Ureter (tissue), 1 donor: Measurements from ENCODE around the gene HOXA10. TPM values are rescaled to one million over a fixed set of nuclear protein-coding genes. Genes with fewer than 3 reads are reported as not detected.
A peak's percentile ranks its signal among the peaks of the same experiment; 100 is the strongest.

Experiments used
- DNase-seq: peaks from one replicate; pipeline ENCODE4 v3.0.0-alpha.2; 2020; ENCODE audit warnings: low spot score
- total RNA-seq: library from RNA; stranded (reverse); gene quantifications from one replicate; pipeline ENCODE4 v1.2.4, GENCODE V29; 2023
- donor health status: DM: yes; HTN: yes; CAD: no.

Gene HOXA10
- total RNA-seq, 1 donor from 2014 or later = 15.3 TPM

DNA sequence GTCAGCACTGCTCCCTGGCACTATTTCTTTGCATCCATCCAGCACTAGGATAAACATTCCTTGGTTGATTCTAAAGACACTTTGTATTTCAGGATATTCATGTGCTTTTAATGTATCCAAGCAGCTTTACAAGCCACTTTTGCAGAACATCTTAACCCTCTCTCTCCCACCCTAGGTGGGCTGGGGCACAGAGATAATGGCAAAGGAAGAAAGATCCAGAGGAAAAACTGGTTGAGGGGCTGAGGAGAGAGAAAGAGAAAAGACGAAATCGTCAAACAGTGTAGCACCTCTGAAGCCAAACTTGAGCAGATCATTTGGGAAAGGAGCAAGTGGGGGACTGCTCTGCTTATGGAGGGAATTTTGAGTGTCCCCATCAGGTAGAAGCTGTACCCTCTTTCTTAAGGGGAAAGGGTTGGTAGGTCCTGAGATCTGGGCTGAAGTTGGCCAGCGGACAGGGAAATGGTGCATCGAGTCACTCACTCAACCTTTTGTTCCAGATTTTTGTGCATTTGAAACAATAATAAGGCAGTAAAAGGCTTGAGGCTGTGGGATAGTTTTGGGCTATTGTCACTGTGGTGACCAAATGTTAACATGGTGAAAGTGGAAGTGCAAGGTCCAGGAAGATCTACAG lies 30.0 kb upstream of the HOXA10 start:
- no peak for DNase-seq

DNA sequence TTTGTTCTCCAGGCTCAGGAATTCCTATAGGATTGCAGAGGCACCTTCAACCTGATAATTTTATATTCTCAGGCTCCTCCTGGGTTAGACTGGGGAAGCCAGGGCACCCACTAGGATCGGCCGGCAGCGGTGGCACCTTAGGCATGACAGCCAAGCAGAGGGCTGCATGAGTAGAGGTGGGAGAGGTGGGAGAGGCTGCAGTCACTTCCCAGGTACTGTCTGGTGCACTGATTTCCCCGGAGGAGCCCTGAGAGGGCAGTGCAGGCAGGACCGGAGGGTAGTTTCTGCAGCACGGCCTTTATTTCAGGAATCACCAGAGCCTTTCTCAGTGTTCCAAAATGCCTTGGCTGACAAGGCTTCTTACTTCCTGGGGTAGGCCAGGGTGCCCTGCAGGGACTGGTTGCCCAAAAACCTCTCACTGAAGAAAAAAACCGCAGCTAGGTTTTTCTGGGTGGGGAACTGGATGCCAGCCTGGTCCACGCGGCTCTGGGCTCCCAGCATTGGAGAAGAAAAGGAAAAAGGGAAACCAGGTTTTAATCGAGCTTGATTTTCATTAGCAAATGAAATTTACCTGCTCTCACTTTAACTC lies 29.3 kb upstream of the HOXA10 start:
- DNase-seq = no peak

DNA sequence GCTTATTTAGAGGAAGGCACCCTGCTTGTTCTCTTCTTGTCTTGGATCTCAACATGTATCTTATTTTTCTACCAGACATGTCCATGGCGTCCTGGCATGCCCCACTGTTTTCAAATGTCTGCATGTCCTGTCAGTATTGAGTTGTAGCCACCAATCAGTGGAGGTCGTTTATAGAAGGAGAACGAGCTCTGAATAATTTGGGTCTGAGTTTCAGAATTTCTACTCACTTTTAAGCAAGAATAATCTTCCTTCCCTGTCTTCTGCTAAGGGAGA lies 28.7 kb upstream of the HOXA10 start:
- DNase-seq = no peak

DNA sequence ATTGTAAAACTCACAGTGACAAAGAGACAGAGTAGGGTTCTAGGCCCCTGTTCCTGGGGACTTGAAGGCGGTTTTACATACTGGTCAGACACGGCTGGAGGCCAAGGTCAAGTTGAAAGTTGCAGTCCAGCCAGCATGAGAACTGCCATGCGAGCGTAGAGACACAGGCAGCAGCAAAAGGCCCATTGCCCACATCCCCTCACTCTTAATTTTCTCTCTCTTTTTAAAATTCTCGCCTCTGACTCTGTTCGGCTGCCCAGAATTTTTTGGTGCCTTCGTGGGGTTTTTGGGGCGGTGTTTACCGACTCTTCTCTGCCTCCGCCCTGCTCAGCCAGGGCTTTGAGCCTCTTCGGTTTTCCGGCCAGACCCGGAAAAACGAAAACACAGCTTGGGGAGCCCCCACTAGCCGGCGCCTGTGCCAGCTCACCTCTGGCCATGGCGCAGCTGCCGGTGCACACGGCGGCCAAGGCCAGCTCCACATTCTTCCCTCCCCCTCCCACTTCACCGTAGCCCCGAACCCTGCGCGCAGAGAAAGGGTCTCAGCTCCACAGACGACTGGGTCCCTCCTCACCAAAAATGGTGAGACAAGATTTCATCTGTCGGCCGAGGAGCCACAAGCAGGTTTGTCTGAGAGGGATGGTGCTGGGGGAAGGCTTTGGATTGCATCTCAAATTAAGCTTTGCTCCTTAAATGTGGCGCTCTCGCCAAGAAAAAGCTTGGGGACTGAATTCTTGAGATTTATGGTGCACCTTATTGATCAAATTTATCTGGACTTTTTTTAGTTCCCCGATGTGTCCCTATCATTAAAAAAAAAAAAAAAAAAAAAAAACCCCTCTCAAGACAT lies 28.1 kb upstream of the HOXA10 start:
- DNase-seq = no peak

DNA sequence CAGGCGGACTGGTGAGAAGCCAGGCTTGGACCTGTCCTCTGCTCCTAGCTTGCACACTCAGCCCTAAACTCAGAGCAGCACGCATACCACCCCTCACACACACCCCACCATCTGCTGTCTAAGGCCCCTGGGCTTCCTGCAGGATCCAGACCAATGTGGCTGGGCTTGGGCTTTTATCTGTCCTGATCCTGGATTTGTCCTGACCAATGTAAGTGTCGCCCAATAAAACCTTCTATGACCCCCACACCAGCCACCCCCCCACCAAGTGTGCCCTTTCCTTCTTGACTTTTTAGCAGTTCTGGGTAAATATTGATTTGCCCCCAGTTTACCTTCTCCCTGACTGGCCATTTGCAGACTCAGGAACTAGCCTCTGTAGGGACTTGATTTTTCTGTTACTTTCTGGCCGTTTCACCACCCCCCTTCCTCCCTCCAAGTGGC lies 27.5 kb upstream of the HOXA10 start:
- no peak for DNase-seq

DNA sequence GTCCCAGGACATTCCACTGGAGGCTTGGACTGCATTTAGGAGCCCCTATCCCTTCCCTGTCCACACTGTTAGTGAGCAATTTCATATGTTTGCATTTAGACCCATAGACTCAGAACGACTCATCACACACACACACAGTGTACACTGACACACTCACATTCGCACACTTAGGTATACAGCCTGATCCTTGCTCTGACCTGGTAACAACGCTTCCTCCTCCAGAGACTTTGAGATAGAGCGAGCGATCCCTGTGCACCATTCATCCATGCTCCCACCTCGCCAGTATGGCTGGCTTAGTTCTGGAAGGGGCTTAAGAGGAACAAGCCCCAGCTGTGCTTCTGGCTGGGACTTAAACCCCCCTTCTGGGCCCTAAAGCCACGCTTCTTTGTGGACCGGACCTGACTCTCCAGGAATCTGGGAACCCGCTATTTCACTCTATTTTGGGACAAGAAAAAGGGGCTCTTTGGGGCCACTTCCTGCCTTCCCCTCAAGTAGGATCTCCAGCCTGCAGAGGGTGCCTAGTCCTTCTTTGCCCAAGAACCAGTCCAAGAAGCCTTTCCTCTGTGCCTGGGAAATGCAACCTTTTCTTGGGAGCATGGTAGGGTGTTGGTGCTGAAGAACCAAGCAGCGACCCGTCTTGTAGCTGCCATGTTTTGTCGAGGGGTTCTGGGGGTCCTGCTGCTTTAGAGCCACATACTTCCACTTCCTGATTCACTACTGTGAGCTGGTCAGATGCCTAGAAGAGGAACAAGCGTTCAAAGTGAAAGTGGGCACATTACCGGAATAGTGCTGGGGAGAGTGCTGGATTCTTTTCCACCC lies 26.9 kb upstream of the HOXA10 start:
- DNase-seq = no peak

DNA sequence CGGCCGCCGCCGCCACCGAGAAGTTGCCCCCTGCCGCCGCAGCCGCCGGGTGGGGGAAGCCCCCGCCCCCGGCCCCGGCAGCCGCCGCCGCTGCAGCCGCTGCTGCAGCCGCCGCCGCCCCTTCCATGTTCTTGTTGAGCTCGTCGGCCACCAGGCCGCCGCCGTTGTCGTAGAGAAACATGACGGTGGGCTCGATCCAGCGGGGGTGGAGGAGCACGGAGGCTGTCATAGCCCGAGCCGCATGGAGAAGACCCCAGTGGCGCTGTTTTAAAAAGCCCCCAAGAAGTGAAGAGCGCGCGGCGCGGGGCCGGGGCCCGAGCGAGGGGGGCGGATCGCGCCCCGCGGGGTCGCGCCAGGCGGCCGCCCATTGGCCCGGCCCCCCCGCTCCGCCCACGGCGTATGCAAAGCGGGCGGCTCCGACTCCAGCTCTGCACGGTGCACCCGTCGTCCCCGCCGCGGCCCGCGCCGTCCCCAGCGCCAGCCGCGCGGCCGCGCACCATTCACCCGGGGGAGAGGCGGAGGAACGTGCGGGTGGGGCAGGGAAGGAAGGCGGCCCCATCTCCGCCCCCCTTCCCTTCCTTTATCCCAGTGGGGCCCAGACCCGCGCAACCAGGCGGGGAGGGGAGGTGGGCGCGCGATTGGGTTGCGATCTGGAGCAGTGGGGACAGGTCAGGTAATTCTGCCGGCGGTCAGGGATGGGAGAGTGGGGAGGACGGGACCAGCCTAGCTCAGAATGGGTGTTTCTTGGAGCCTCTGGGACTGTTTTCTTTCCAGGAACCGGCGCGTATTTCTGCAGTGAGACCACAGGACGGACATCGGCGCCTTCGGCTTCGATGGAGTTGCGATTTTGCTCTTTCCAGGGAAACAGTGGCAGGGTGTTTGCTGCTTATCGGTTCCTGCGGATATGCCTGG lies 26.0 kb upstream of the HOXA10 start, which contains the start of gene HOXA13:
Gene HOXA13 (minus strand): TSS at position 243 of the 912 bp plus-strand sequence. CDS start 14 bp downstream, at position 229.
- peak; percentile 75 for DNase-seq

DNA sequence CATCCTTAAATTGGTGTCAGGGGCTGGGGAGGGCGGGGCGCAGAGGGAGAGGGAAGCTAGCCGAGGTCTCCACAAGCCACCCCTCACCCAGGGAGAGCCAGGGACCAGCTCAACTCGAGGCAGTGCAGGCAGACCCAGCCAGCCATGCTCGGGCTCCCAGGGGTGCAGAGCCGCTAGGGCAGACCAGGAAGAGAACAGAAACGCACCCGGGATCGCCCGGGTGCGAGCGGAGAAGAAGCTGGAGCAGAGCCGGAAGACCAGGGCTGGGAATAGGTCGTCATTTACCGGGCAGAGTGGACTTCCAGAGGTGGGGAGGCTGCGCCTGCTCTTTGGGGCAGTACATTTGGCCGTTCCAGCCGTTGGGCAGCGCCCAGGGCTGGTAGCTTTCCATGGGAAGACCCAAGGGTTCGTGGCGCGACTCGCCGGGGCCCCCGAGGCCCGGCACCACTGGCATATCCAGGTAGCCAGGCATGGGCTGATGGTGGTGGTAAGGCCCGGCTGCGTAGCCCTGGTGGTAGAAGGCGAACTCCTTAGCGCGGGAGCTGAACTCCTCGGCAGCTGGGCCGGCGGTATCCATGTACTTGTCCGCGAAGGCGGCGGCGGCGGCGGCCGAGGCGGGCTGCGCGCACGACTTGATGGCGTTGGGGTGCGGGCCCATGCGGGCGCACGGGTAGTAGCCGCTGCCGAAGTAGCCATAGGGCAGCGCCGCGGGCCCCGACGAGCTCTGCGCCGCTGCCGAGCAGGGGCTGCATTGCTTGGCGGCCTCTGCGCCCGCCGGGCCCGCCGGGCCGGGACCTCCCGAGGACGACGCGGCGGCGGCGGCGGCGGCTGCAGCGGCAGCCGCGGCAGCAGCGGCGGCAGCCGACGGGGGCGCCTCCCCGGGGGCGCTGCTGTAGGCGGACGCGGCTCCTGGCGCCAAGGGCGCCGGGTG lies 25.0 kb upstream of the HOXA10 start:
- DNase-seq = no peak

DNA sequence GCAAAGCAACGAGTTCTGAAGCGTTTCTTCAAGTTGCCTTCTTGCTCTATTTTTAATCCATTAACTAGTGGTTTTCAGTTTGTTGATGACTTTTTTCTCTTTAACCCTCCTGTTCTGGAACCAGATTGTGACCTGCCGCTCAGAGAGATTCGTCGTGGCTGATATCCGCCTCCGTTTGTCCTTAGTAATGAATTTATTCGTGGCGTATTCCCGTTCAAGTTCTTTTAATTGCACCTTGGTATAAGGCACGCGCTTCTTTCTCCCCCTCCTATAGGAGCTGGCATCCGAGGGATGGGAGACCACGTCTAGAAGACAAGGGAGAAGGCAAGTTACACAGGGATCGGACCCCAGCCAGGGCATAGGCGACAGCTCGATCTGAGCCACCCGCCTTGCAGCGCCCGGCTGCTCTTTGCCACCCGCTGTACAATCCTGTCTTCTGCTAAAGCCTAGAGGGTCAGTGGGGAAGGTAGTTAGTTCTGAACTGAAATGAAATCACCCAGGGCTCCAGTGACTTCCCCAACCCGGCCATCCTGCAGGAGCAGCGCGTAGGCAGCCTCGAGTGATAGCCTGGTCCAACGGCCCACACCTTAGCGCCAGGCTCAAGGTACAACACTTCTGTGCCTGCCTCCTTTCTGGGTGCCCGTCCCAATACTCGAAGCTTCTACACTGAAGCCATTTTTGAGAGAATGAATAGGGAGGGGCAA lies 24.2 kb upstream of the HOXA10 start:
- DNase-seq = no peak

DNA sequence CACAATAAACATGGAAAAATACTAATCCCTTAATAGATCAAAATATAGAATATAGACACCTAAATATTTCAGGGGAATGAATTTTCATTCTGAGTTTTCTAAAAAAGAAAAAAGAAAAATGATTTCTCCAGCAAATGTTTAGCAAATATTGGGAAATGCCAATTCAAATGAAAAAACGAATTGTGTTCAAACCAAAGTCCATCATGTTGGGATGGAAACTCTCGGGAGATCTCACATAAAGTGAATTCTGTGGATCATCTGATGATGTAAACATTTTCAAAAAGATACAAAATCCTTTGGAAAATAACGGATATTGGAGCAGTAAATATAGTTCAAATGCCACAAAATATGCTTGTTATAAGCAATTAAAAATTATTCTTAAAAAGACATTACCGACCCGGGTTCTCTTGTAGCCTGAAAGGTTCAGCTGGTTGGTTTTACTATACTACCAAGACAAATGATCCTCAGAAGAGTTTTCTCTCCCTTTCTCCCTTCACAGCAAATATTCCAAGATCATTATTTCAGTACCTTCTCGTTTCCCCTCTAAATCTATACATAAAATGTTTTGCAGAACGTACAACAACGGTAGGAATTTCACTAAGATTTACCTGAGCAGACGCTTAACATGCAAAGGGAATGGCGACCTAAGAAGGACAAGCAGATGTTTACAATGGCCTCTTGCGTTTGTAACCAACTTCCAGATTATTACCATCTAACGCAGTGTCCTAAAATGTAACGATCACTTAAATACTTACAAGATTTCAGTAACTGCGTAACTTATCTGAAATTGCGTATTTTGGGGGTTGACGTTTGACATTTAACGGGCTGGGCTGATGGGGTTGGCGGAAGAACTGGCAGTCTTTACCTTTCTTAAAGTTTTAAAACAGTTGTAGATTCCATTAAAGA lies 23.3 kb upstream of the HOXA10 start:
- DNase-seq = no peak

DNA sequence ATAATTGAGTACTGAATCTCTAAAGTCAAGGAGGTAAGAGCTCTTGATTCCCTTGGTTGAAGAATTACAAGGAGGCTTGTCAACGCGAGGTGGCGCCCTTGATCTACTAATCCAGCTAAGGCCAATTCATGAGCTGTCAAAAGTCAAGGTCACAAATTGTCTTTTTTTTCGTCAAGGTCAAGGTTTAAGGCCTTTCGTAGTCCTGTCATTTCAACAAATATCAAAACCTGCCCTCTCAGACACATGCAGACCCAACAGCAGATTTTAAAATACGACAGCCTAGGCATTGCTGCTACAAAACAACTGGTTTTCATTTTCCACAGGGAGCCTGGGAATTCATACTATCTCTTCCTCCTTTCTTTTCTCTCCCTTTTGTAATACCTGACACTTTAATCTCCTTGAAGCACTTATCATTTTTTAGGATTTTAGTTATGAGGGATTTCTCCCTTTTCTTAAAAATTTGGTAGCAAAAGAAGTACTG lies 22.2 kb upstream of the HOXA10 start:
- peak; percentile 91 for DNase-seq

DNA sequence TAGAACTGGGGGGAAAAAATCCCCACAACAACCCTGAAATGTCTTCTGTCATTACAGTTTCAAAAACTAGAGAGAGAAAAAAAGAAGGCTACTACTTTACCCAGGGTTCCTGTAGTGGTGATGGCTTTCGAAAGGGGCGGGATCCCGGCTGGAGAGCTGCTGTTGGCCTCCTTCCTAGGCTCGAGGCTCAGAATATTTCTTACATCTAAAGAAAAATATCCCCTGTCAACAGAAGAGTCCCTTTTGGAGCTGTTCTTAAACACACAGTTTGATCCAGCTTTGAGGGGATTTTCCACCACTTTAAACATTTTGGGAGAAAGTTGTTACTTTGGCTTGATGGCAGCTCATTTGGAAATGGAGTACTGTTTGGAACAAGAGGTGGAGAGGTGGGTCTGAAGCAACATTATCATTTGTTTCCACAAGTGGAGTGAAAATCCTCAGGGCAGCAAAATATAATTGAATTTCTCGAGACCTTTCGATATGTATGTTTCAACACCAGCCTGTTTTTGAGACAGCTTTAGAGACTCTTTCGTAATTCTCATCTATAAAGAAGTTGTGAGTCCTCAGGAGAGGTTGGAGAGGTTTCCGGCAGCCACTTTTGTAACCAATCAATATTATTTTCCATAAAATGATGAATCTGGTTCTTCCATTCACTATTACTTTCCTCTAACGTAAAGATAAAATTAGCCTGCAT lies 20.7 kb upstream of the HOXA10 start:
- DNase-seq = peak; percentile 45

DNA sequence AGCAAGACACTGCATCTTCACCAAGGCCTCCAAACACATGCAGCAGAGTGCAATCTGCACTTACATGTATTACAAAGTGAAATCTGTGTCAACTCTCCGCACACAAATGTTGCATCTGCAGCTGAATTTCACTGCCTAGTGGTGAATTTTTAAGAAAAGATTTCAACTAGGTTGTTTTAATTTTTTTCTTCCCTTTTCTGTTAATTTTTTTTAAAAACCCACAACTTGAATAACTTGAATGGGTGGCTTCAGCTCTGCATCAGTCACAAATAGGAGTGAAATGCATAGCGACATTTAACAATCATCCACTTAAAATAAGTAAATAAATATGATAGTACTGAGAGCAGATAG lies 19.9 kb upstream of the HOXA10 start:
- DNase-seq = no peak

DNA sequence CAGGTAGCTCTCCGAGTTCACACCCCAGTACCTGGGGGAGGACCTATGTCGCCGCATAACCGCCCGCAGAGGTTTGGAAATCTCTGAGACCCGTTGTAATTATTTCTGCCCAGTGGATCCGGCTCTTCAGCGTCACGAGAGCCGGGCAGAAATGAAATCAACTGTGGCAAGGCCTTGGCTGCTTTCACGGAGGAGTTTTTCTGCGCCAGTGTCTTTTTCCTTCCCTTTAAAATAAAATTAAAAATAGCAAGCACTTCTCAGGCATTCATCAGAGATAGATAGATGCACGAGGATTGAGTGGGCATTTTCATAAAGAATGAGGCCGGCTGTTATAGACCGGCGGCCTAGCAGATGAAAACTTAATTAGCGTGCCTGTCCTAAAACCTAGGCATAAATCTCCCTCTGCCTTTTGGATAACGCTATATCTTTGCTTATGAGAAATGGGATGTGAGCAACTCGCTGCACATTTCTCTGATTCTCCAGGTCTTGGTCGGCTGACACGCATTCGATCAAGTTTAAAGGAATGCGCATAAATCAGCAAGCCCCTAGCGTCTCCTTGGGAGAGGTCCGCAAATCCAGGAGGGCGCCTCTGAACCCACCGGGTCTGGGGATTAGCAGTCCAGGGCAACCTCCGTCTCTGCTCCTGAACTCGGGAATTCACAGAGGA lies 19.3 kb upstream of the HOXA10 start:
- peak; percentile 42 for DNase-seq

DNA sequence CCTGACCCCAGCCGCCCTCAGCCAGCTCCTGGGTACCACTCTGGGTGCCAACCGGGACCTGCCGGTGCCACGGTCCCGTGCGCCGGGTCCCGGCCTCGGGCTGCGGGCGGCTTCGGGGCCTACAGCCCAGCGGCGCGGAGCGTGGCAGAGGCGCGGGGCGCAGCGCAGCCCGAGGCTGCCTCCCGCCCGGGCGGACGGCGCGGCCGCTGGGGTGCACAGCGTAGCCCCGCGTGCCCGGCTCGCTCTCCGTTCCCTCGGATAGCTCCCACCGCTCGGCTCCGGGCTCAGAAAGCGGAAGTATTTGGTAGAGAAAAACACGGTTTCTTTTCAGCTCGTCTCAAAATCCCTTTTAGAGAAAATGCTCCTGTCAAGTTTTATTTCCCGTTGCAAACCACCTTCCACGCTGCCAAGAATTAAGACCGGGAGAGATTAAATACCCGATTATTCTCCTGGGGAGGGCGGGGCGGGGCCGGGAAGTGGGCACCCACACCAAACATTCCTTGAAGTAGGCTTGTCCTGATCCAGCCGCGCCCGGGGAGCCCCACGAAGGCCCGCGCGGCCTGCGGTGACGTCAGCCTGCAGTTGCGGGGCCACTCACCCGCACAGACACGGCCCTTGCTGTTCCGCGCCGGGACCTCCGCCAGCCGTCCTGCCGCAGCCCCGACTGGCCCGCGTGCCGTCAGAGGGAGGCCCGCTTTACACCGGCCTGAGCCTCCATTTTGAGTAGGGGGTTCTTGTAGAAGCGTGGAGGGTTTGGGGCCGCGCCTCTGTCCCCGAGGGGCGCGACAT lies 18.6 kb upstream of the HOXA10 start:
- DNase-seq = peak; percentile 56
